H1 (cell line): ENCODE measurements around the gene TMC4. TPM values are rescaled to one million over a fixed set of nuclear protein-coding genes. Genes with fewer than 3 reads are reported as not detected.

Source experiments
- CTCF ChIA-PET: fragments of 300-600 bp; sonication (Branson Sonifier 250); formaldehyde crosslinking; loops from one replicate; lab custom pipeline; 2021; ENCODE audit not compliant: partially characterized antibody; lab: Charles Lee
- POLR2A ChIA-PET: fragments of 300-600 bp; sonication (Branson Sonifier 250); formaldehyde crosslinking; loops from one replicate; lab custom pipeline; 2021; ENCODE audit warnings: inconsistent platforms; ENCODE audit not compliant: partially characterized antibody; lab: Charles Lee
- DNase-seq, 2 experiments: peaks; one replicate each; pipeline versions ENCODE4 v3.0.0 to v3.0.0-alpha.2; 2010 to 2022; ENCODE audit warnings: low spot score in 2 of 2, low read depth in 1 of 2, mixed read lengths in 1 of 2
- FAIRE-seq: peaks from 2 replicates; lab custom pipeline; 2011; peaks lifted over from hg19 to GRCh38; lab: Jason Lieb, UNC
- H2AFZ ChIP-seq: 2 replicates; pipeline ENCODE4 v1.8.1; 2012; ENCODE audit warnings: low read length, inconsistent platforms
- H2AK5ac ChIP-seq: 2 replicates; pipeline ENCODE4 v1.6.1; 2013; ENCODE audit warnings: low read depth, low read length
- H2BK120ac ChIP-seq: replicated peaks from 2 replicates; pipeline ENCODE3; 2013; ENCODE audit warnings: low read depth, low read length, inconsistent platforms
- H2BK12ac ChIP-seq: 2 replicates; pipeline ENCODE4 v1.6.1; 2013; ENCODE audit warnings: low read depth, low read length
- H2BK15ac ChIP-seq: 2 replicates; pipeline ENCODE4 v1.6.1; 2013; ENCODE audit warnings: low read length
- H2BK20ac ChIP-seq: 2 replicates; pipeline ENCODE4 v1.6.1; 2013; ENCODE audit warnings: low read length
- H2BK5ac ChIP-seq: 2 replicates; pipeline ENCODE4 v1.6.1; 2013; ENCODE audit warnings: low read depth, low read length
- H3K14ac ChIP-seq: 2 replicates; pipeline ENCODE4 v1.6.1; 2013; ENCODE audit warnings: inconsistent platforms; ENCODE audit not compliant: insufficient read length
- H3K18ac ChIP-seq: 2 replicates; pipeline ENCODE4 v1.6.1; 2013; ENCODE audit warnings: low read length; ENCODE audit errors: extremely low read depth
- H3K23ac ChIP-seq: 2 replicates; pipeline ENCODE4 v1.6.1; 2013; ENCODE audit warnings: inconsistent platforms; ENCODE audit not compliant: insufficient read length
- H3K23me2 ChIP-seq: 2 replicates; pipeline ENCODE4 v1.6.1; 2013; ENCODE audit warnings: low read depth, low read length
- H3K27ac ChIP-seq: 2 replicates; pipeline ENCODE4 v1.6.1; 2011; ENCODE audit warnings: low read depth, low read length, inconsistent platforms
- H3K27me3 ChIP-seq, 4 experiments: replicated peaks in 1 of 4; 1 replicate in 1 of 4; 2 replicates in 3 of 4; pipeline versions ENCODE4 v1.6.1 to v1.8.1; 2011 to 2013; ENCODE audit warnings: low read length in 3 of 4, mild to moderate bottlenecking in 3 of 4, inconsistent platforms in 2 of 4, mixed read lengths in 2 of 4, moderate library complexity in 1 of 4; ENCODE audit not compliant: control insufficient read depth in 3 of 4, insufficient read depth in 3 of 4; ENCODE audit errors: extremely low read depth in 1 of 4
- H3K36me3 ChIP-seq, 4 experiments: 2 replicates each; pipeline versions ENCODE4 v1.6.1 to v1.8.1; 2011 to 2013; ENCODE audit warnings: mild to moderate bottlenecking in 4 of 4, low read length in 3 of 4, moderate library complexity in 2 of 4, control low read depth in 1 of 4, inconsistent platforms in 1 of 4; ENCODE audit not compliant: insufficient read depth in 4 of 4, control insufficient read depth in 2 of 4
- H3K4ac ChIP-seq: replicated peaks from 2 replicates; pipeline ENCODE3; 2013; ENCODE audit warnings: low read length, low read depth, mixed read lengths, inconsistent platforms; ENCODE audit not compliant: insufficient read length
- H3K4me1 ChIP-seq, 4 experiments: replicated peaks in 1 of 4; 1 replicate in 1 of 4; 2 replicates in 3 of 4; pipeline versions ENCODE4 v1.6.1 to v1.8.1; 2011 to 2013; ENCODE audit warnings: low read length in 3 of 4, inconsistent platforms in 2 of 4, mixed read lengths in 1 of 4; ENCODE audit not compliant: insufficient read depth in 4 of 4, control insufficient read depth in 3 of 4
- H3K4me2 ChIP-seq, 2 experiments: 2 replicates each; pipeline versions ENCODE4 v1.6.1 to v1.8.1; 2011 to 2013; ENCODE audit warnings: low read depth in 2 of 2, low read length in 2 of 2, control low read depth in 1 of 2, inconsistent platforms in 1 of 2, mild to moderate bottlenecking in 1 of 2; ENCODE audit not compliant: insufficient read depth in 1 of 2
- H3K4me3 ChIP-seq, 4 experiments: fragments of 200-600, 300-600 bp in 1 of 4; sonication (generic), shearing (Covaris generic), sonication (Bioruptor Twin) in 1 of 4; 2 replicates each; pipeline versions ENCODE4 v1.5.1 to v1.8.1; 2011 to 2016; ENCODE audit warnings: low read length in 4 of 4, low read depth in 3 of 4, control low read depth in 2 of 4, inconsistent platforms in 2 of 4, mild to moderate bottlenecking in 2 of 4, mixed read lengths in 1 of 4, moderate library complexity in 1 of 4; ENCODE audit not compliant: insufficient read depth in 2 of 4; ENCODE audit errors: extremely low read depth in 1 of 4
- H3K56ac ChIP-seq: replicated peaks from 2 replicates; pipeline ENCODE3; 2013; ENCODE audit warnings: low read depth, mild to moderate bottlenecking, mixed read lengths, low read length, inconsistent platforms; ENCODE audit not compliant: insufficient read length
- H3K79me1 ChIP-seq: 2 replicates; pipeline ENCODE4 v1.6.1; 2013; ENCODE audit warnings: low read depth, low read length, control low read depth
- H3K79me2 ChIP-seq, 2 experiments: 2 replicates each; pipeline versions ENCODE4 v1.6.1 to v1.8.1; 2012 to 2013; ENCODE audit warnings: low read length in 2 of 2, mild to moderate bottlenecking in 2 of 2, inconsistent platforms in 1 of 2; ENCODE audit not compliant: insufficient read depth in 2 of 2, control insufficient read depth in 1 of 2
- H3K9ac ChIP-seq, 4 experiments: replicated peaks in 1 of 4; 1 replicate in 1 of 4; 2 replicates in 3 of 4; pipeline versions ENCODE4 v1.6.1 to v1.8.1; 2011 to 2013; ENCODE audit warnings: low read depth in 3 of 4, low read length in 3 of 4, control low read depth in 2 of 4, mild to moderate bottlenecking in 2 of 4, moderate library complexity in 2 of 4, inconsistent platforms in 1 of 4; ENCODE audit errors: extremely low read depth in 1 of 4
- H3K9me3 ChIP-seq, 2 experiments: 2 replicates each; pipeline versions ENCODE4 v1.6.1 to v1.8.1; 2012 to 2013; ENCODE audit warnings: mild to moderate bottlenecking in 2 of 2, moderate library complexity in 2 of 2, control low read depth in 1 of 2, inconsistent platforms in 1 of 2, low read depth in 1 of 2, low read length in 1 of 2, mixed read lengths in 1 of 2; ENCODE audit not compliant: insufficient read depth in 2 of 2
- H4K20me1 ChIP-seq, 2 experiments: replicated peaks in 1 of 2; 2 replicates each; pipeline versions ENCODE3 to v1.8.1; 2011 to 2013; ENCODE audit warnings: inconsistent platforms in 2 of 2, low read length in 2 of 2, mild to moderate bottlenecking in 1 of 2; ENCODE audit not compliant: insufficient read depth in 2 of 2, control insufficient read depth in 1 of 2
- H4K5ac ChIP-seq: 2 replicates; pipeline ENCODE4 v1.6.1; 2013; ENCODE audit warnings: low read length, low read depth, mixed read lengths, inconsistent platforms; ENCODE audit not compliant: insufficient read length
- H4K8ac ChIP-seq: 2 replicates; pipeline ENCODE4 v1.8.0; 2013; ENCODE audit warnings: mild to moderate bottlenecking, moderate library complexity, low read length, inconsistent platforms; ENCODE audit not compliant: insufficient read depth; ENCODE audit errors: extremely low read depth
- H4K91ac ChIP-seq: replicated peaks from 2 replicates; pipeline ENCODE3; 2013; ENCODE audit warnings: low read length, mixed read lengths, inconsistent platforms; ENCODE audit not compliant: insufficient read length
- BRCA1 ChIP-seq: IDR thresholded peaks from 2 replicates; pipeline ENCODE4 v1.6.1; 2012; ENCODE audit warnings: low read depth, low read length, improper control_type of control experiment
- EP300 ChIP-seq, 2 experiments: IDR thresholded peaks; 1 replicate in 1 of 2; 2 replicates in 1 of 2; pipeline ENCODE4 v1.6.1; 2011 to 2012; ENCODE audit warnings: low read depth in 2 of 2, low read length in 2 of 2, mild to moderate bottlenecking in 2 of 2, borderline replicate concordance in 1 of 2, inconsistent platforms in 1 of 2, moderate library complexity in 1 of 2
- PHF8 ChIP-seq: fragments of 200-600 bp; sonication (generic); conservative IDR thresholded peaks from 2 replicates; pipeline ENCODE4 v1.7.1; 2012; ENCODE audit warnings: low read depth, mild to moderate bottlenecking, inconsistent platforms, low read length, moderate library complexity
- POLR2A ChIP-seq, 2 experiments: IDR thresholded peaks; 1 replicate in 1 of 2; 2 replicates in 1 of 2; pipeline ENCODE4 v1.6.1; 2011; ENCODE audit warnings: low read depth in 2 of 2, low read length in 2 of 2, mild to moderate bottlenecking in 2 of 2; ENCODE audit errors: control extremely low read depth in 1 of 2
- POLR2AphosphoS5 ChIP-seq: IDR thresholded peaks from 2 replicates; pipeline ENCODE4 v1.6.1; 2011; ENCODE audit warnings: low read depth, low read length
- RFX5 ChIP-seq: IDR thresholded peaks from 2 replicates; pipeline ENCODE4 v1.6.1; 2011; ENCODE audit warnings: low read depth, low read length, improper control_type of control experiment, borderline replicate concordance
- SAP30 ChIP-seq: fragments of 300-600 bp; sonication (generic); IDR thresholded peaks from 2 replicates; pipeline ENCODE4 v1.7.1; 2012; ENCODE audit warnings: low read length, moderate library complexity, mild to moderate bottlenecking, inconsistent platforms; ENCODE audit not compliant: insufficient read depth, insufficient replicate concordance
- SIX5 ChIP-seq: IDR thresholded peaks from 2 replicates; pipeline ENCODE4 v1.6.1; 2011; ENCODE audit warnings: mild to moderate bottlenecking, low read depth, low read length
- SP2 ChIP-seq: IDR thresholded peaks from 2 replicates; pipeline ENCODE4 v1.6.1; 2012; ENCODE audit warnings: mild to moderate bottlenecking, low read length, inconsistent platforms
- SRF ChIP-seq: IDR thresholded peaks from 2 replicates; pipeline ENCODE4 v1.6.1; 2011; ENCODE audit warnings: mild to moderate bottlenecking, low read depth, low read length, moderate library complexity
- TAF7 ChIP-seq: optimal IDR thresholded peaks from 2 replicates; pipeline ENCODE3; 2011; ENCODE audit warnings: low read depth, mild to moderate bottlenecking, inconsistent platforms, low read length, moderate library complexity, borderline replicate concordance
- WGBS, 2 experiments: shearing (Covaris generic) in 1 of 2; methylation state at CpG; one replicate each; pipeline versions ENCODE4 v1.1.6 to v1.1.7; 2013 to 2015; ENCODE audit warnings: low lambda C conversion rate in 2 of 2, mixed read lengths in 2 of 2, inconsistent platforms in 1 of 2, low coverage in 1 of 2, missing lambda C conversion rate in 1 of 2; ENCODE audit not compliant: insufficient replicate concordance in 2 of 2, insufficient coverage in 1 of 2, insufficient read length in 1 of 2; ENCODE audit errors: extremely low coverage in 1 of 2, missing lambda C conversion rate in 1 of 2; 5-methylcytosine and 5-hydroxymethylcytosine counted together
- polyA plus RNA-seq, 7 experiments: library from polyadenylated mRNA; depleted of rRNA in 3 of 7; stranded (reverse) in 5 of 7; unstranded in 2 of 7; fragments of >200 nt in 5 of 7; fragments of 200-250 nt in 2 of 7; gene quantifications; 1 replicate in 5 of 7; 2 replicates in 1 of 7; 4 replicates in 1 of 7; pipeline versions ENCODE4 v1.2.1 to v1.2.3, GENCODE V29; 2011 to 2013; ENCODE audit warnings: missing spikeins in 2 of 7, mixed read lengths in 2 of 7
- total RNA-seq: library from RNA; stranded (reverse); fragmentation: NEBNext Ultra II Directional; extraction: Animal tissue kit (Norgen Biotek cat#: 25700); gene quantifications from 2 replicates; pipeline ENCODE4 v1.2.1, GENCODE V29; 2021
- TF ChIP-seq, protein P1 (sequence below): IDR thresholded peaks from 2 replicates; pipeline ENCODE4 v1.6.1; 2011; ENCODE audit warnings: low read length, improper control_type of control experiment

TMC4 gene
- total and polyA plus RNA-seq, 2 of the 8 experiments (the other 6 are each of a cell fraction or from before 2014, with no cell fraction given): 5.5 to 6.3 TPM

DNA sequence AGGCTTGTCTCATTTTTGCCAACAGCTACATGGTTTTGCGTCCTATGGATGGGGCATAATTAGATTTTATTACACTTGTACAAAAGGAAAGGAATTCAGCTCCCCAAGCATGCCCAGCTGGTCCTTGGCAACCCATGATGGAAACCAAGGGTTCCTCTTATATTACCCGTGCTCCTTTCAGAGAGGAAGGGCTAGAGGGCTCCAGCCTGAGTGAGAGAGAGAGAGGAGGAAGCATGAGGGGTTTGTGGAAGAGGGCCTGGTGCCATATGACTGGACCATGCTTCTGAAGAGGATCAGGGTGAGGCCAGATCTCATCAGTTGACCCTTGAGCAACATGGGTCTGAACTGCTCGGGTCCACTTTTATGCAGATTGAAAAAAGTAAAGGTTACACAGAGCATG is 24.2 kb upstream of the TMC4 start:
- no peak overlapping the region for H3K27ac ChIP-seq
- no peak overlapping the region for H3K4ac ChIP-seq
- H3K23me2 ChIP-seq: peaks cover 6% of the 10 kb centered on the region
- no peak overlapping the region for H2BK12ac ChIP-seq
- DNase-seq (no peak), FAIRE-seq (no peak)
- no peak overlapping the region for H3K18ac ChIP-seq
- peaks cover 11 to 23% of the 10 kb centered on the region in 2 experiments for H3K79me2 ChIP-seq
- H4K20me1 ChIP-seq: peaks cover 6 to 9% of the 10 kb centered on the region in 2 experiments
- H2BK120ac ChIP-seq: no peak overlapping the region
- no peak overlapping the region for H2AK5ac ChIP-seq
- ChIA-PET CTCF (interaction anchor here (0.6 to 3.2 kb wide), 3 partner anchors 8 to 13 kb away, joined by 3 to 7 read pairs (median 3); partner anchors contain the start of gene MBOAT7), POLR2A (interaction anchor here (23.4 to 28.7 kb wide), 2 partner anchors 8 to 10 kb away, joined by 909 read pairs; partner anchors contain the start of genes MBOAT7, RPS9 and TSEN34)
- H4K5ac ChIP-seq: no peak overlapping the region
- no peaks in the 10 kb centered on the region for H3K27me3 ChIP-seq
- H3K56ac ChIP-seq: no peak overlapping the region
- no peak overlapping the region for H2BK20ac ChIP-seq
- TF ChIP-seq PHF8 (no peak), POLR2AphosphoS5 (no peak), POLR2A (IDR thresholded peaks at IDR 0.05; ENCODE audit: control extremely low read depth in 1 of 2, low read depth in 2 of 2, low read length in 2 of 2) (no peak), SP2 (no peak), EP300 (IDR thresholded peaks at IDR 0.05; ENCODE audit: borderline replicate concordance in 1 of 2, low read depth in 2 of 2, low read length in 2 of 2) (no peak), SIX5 (no peak), TAF7 (no peak), RFX5 (no peak), BRCA1 (no peak), SRF (no peak), SAP30 (no peak)
- TF ChIP-seq, protein P1, sequence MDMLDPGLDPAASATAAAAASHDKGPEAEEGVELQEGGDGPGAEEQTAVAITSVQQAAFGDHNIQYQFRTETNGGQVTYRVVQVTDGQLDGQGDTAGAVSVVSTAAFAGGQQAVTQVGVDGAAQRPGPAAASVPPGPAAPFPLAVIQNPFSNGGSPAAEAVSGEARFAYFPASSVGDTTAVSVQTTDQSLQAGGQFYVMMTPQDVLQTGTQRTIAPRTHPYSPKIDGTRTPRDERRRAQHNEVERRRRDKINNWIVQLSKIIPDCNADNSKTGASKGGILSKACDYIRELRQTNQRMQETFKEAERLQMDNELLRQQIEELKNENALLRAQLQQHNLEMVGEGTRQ: no peak
- no peak overlapping the region for H2BK5ac ChIP-seq
- no peak overlapping the region for H4K91ac ChIP-seq
- no peak overlapping the region for H4K8ac ChIP-seq
- no peak overlapping the region for H2AFZ ChIP-seq
- H2BK15ac ChIP-seq: no peak overlapping the region
- no peak overlapping the region for H3K14ac ChIP-seq
- peaks cover 3 to 28% (median 11%) of the 10 kb centered on the region in 4 experiments; a peak in 7 of 8 replicates for H3K36me3 ChIP-seq
- peaks cover under 1 to 8% (median 1%) of the 10 kb centered on the region in 4 experiments; a peak in 4 of 7 replicates for H3K4me1 ChIP-seq
- WGBS, 2 experiments: 89% methylated on average over 3 of the region's 3 CpGs; no CpG with 5 or more reads in 1 of the 2 experiments
- no peak overlapping the region for H3K9ac ChIP-seq
- H3K79me1 ChIP-seq: peaks cover 4% of the 10 kb centered on the region
- H3K4me3 ChIP-seq: no peak overlapping the region
- no peak overlapping the region for H3K23ac ChIP-seq
- H3K4me2 ChIP-seq: no peak overlapping the region
- no peaks in the 10 kb centered on the region for H3K9me3 ChIP-seq
